ENCODE results near the gene MYH15.
A peak's percentile ranks its signal among the peaks of the same experiment; 100 is the strongest.

The MYH15 gene

DNA sequence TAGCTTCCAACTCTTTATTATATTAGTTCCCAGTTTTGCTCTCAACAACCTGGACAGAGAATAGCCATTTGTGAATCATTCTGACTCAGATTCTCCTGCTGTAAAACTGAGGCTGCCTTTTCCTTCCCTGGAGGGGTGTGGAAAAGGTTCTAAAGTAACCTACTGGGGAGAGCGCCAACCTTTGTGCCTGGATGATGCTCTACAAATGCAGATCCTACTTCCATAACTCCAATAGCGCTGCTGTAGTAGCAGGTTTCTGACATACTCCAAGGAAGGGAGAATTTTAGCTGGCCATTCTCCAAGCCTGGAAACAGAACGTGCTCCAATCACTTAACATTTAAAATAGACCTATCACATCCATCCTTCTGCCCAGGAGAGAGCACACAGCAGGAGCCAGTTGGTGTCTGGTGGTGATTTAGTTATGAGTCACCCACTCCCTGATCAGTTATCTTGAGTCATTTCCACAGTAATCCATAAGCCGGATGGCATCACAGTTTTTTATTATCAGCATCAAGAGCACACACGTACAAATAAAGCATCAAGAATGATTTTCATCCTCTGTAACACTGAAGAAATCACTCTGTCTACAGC lies 38.3 kb downstream of the MYH15 start:
- peak; percentile 87 for DNase-seq (ENCODE audit: low read depth)

DNA sequence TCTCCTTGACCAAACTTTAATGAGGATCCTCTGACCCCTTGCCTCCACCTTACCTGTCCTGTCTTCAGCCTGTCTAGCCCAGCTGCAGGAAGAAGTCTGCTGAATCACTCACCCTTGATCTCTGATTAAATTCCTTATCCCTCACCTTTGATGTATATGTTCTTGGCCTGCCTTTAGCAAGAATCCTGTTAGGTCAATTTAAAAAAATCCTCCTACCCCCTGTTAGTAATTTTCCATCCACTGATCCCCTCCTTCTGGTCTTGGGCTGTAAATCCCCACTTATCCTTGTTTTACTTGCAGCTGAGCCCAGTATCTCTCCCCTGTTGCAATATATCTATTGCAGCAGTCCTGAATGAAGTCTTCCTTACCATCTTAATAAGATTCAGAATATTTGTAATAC lies 39.0 kb downstream of the MYH15 start:
- peak; percentile 67 for DNase-seq (ENCODE audit: low read depth)

DNA sequence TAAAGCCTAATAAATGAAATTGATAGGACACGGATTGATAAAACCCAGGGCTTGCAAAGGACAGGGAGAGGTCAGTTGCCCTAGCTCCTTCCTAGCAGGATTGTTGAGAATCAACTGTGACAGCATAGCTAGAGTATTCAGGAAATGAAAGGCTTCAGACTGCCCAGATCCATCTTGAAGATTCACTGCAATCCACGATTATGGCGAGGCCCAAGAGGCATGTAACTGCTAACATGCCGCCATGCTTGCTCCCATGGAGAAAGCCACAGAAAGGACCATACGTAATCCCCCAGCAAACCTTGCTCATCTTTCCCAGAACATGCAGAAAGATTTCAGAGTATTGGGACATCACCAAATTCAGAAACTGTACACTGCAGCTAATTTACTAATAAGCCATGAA lies 41.3 kb downstream of the MYH15 start:
- no peak for DNase-seq (ENCODE audit: low read depth)

DNA sequence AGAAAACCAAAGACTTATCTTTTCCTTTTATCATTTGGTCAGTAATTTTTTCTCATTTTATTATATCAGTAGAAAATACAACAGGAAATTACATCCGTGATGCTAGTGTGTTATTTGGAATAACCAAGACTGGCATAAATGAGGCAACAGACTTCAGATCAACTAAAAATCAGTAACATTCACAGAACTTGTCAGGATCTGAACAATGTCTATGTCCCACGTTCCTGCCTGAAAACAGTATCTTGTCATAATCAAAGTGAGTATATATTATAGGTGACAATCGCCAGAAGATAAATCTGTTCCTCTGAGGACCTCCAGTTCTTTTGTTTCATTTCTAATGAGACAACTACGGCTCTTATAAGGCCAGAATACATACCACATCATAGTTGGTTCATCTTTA lies 41.8 kb downstream of the MYH15 start:
- no peak for DNase-seq (ENCODE audit: low read depth)

DNA sequence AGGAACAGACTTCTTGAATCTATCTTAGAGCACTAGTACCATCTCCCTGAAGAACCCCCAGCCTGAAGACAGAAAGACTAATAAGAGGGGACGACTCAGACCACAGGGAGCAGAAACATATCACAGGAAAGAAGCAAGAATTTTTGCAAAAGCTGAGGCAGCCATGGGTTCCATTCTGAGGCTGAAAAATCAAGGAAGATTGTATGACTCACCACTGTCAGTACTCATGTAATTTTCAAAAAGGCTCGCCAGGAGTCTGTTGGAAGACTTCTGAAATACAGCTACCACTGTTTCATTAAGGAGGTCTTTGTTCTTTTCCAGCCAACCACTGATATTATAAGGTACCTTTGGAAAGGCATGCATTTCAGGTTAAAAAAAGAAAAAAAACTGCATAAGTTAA lies 47.5 kb downstream of the MYH15 start:
- peak; percentile 21 for DNase-seq (ENCODE audit: low read depth)

DNA sequence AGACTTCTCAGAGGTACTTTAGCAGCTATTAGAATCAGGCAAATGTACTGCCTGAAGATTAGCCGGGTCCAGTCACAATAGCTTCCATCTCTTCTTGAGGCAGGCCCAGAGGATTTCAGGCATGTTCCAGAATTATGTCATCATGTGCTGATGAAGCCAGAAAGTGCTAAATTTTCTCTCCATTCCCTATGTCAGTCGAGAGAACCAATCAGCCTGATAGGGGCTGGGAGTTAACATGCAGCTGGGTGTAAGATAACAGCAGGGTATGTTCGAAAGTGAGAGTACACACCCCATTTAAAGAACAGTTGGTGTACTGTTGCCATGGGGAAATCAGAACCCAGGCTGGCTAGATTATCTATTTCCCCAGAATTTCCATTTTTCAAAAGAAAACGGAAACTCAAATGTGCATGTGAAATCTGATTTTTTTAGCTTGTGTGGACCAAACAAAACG lies 48.7 kb downstream of the MYH15 start:
- peak; percentile 10 for DNase-seq (ENCODE audit: low read depth)

DNA sequence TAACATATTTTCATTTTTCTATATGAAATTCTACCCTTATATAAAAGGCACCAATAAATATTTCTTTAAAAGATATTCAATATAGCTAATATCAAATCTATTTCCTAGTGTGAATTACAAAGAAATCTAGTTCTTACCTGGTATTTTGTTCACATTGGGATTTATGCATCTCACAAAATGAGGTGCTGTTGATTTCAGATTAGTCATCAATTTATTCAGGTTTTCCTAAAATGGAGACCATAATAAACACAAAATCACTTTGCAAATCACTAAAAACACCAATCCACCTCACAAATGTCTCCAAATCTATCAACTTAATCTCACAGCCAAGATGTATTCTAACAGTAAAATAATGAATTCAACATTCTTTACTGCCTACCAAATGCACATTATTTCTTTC lies 51.2 kb downstream of the MYH15 start:
- DNase-seq (ENCODE audit: low read depth) = no peak

DNA sequence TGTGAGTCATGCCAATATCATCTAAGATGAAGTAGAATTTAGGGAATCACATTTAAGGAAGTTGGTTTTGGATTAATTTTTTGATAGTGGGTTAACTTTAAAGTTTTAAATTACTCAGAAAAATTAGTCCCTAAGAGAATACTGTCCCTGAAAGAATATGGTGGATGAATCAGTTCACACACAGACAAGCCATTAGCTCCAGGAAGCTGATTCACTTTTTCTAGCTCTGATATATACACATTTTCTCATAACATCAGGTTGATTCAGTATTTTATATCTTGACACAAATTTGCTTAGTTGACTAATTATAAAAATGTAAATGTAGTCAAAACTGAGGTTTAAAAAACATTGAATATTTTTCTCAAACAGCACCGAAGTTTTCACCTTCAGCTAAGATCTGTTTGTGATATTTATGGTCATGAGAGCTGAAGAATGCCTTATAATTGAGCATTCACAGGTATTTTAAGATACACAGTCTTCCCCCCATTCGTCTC lies 55.1 kb downstream of the MYH15 start:
- no peak for DNase-seq (ENCODE audit: low read depth)

DNA sequence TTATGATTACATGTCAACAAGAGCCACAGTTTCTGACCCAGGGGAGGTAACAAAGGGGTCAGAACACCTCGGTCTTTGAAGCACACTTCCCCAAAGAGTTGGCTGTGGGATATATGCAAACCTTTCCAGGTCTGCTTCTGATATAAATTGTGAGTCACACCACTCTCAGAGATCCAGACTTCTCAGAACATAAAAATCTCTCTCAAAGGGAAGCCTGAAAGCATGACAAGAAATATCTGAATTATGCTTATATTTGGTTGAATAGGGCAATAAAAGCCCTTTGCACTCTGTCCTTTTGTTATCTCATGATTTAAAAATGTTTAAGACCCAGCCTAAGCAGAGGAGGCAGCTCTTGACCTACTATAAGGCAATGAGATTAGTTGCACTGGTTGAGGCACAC lies 56.8 kb downstream of the MYH15 start:
- DNase-seq (ENCODE audit: low read depth) = peak; percentile 7

DNA sequence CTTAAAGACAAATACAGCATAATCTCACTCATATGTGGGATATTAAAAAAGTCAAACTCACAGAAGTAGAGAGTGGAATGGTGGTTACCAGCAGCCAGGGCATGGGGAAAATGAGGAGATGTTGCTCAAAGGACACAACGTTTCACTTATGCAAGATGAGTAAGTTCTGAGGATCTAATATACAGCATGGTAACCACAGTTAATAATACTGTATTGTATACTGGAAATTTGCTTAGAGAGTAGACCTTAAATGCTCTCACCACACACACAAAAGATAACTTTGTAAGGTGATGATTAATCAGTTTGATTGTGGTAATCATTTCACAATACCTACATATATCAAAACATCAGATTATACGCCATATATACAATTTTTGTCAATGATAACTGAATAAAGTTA lies 60.0 kb downstream of the MYH15 start:
- DNase-seq (ENCODE audit: low read depth) = no peak

DNA sequence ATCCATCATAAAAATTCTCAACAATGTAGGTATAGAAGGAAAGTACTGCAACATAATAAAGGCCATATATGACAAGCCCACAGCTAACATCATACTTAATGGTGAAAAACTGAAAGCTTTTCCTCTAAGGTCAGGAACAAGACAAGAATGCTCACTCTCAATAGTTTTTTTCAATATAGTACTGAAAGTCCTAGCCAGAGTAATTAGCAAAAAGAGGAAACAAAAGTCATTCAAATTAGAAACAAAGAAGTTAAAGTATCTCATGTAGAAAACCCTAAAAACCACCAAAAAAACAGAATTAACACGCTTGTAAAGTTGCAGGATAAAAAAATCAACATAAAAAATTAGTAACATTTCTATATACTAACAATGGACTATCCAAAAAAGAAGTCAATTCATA lies 61.8 kb downstream of the MYH15 start:
- DNase-seq (ENCODE audit: low read depth) = no peak

DNA sequence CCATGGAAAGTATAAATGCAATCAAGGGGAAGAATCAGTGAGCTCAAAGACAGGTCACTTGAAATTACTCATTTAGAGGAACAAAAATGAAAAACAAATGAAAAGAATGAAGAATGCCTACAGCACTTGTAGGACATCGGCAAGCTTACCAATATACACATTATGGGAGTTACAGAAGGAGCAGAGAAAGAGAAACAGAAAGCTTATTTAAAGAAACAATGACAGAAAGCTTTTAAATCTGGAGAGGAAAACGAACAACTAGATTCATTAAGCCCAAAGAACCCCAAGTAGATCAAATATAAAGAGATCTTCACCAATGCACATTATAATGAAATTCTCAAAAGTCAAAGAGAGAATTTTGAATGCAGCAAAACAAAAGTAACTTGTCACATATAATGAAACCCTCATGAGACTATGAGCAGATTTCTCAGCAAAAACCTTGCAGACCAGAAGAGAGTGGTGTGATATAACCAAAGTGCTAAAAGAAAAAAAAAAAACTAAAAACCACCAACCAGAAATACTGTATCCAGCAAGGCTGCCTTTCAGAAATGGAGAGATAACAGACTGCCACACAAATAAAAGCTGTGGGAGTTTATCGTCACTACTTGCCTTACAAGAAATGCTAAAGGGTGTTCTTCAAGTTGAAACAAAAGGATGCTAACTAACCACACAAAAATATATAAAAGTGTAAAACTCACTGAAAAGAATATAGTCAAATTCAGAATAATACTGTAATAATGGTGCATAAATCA lies 63.1 kb downstream of the MYH15 start:
- no peak for DNase-seq (ENCODE audit: low read depth)

DNA sequence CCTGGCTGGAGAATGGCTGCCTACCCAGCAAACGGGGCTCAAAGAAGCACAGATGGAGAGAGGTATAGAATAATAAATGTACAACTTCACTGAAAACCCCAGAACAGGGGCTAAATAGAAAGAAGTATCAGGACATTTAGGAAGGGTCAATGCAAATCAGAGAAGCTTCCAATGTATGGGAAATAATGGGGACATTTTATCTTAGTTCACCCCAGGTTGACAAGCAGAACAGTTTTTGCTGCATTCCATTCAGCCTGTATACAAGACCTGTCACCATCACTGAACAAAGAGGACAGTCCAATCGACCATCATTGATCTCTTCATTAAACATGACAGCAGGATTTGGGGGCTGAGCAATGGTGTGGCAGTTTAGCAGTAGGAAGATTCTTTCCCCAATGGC lies 68.1 kb downstream of the MYH15 start:
- no peak for DNase-seq (ENCODE audit: low read depth)

DNA sequence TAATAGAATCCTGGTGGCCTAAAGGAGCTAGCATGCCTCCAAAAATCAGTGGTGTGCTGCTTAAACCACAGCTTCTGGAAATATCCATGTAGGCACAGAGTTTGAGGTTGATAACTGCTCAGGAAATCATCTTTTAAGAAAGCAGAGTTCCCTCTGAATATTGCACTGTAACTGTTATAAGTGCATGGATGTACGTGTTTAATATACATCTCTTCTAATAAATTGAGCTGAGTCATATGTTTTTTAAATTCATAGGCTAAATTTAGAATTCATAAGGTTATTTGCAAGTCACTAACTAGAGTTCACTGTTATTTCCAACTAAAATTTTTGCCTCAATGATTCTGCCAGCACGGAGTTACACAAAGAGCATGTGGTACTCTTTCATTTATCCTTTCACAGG lies 68.9 kb downstream of the MYH15 start:
- DNase-seq (ENCODE audit: low read depth) = no peak

DNA sequence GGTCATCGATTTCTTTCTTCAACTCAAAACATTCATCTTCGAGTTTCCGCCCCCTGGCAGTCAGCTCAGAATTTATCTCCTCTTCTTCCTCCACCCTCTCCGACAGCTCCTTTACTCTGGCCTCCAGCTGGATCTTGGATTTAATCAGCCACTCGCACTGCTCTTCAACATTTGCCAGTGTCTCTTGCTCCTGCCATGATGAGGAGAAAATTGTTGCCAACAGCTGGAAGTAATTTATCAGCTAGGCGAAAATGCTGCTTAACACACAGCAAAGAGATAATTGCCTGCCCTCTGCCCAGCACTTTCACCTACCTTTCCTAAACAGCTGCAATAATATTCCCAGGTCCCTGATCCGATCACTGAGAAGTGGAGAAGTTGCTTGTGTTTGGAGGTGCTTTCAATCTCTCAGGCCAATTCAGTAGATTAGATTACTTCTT lies 69.3 kb downstream of the MYH15 start:
- no peak for DNase-seq (ENCODE audit: low read depth)

DNA sequence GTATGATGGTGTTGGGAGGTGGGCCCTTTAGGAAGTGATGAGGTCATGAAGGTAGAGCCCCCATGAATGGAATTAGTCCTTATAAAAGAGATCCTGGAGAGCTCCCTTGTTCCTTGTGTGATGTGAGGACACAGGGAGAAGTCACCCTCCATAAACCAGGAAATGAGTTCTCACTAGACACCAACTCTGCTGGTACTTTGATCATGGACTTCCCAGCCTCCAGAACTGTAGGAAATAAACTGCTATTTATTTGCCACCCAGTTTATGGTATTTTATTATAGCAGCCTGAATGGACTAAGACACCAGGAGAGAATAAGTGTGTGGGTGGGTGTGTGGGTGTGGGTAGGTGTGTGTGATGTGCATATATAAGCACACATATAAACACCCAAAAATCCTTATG lies 71.9 kb downstream of the MYH15 start:
- no peak for DNase-seq (ENCODE audit: low read depth)

DNA sequence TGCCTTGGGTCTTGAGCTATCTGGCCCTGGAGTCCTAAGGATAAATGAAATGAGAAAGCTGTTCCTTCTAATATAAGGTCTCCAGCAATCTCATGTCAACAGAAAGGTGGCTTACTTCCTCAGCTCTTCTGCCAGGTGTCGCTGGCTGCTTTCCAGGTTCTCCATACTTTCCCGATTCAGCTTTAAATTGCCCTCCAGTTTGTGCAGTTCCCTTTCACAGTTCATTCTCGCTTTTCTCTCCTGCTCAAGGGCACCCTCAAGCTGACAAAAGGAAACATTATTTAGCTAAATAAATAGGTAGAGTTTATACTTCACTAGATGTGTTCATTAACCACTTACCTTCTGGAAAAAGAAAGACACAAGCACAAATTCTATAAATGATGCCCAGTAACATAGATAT lies 73.0 kb downstream of the MYH15 start:
- DNase-seq (ENCODE audit: low read depth) = peak; percentile 11

DNA sequence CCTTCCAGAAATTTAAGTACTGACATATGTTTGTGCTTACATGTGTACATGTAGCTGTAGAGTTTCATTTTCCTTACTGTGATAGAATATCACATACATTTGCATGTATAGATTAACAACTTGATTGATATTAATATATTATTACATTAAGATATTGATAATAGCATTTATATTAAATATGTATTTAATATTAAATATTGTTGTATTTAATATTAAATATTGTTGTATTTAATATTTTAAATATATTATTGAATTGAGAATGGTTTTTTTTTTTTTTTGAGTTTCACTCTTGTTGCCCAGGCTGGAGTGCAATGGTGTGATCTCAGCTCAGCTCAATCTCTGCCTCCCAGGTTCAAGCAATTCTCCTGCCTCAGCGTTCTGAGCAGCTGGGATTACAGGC lies 76.5 kb downstream of the MYH15 start:
- no peak for DNase-seq (ENCODE audit: low read depth)

DNA sequence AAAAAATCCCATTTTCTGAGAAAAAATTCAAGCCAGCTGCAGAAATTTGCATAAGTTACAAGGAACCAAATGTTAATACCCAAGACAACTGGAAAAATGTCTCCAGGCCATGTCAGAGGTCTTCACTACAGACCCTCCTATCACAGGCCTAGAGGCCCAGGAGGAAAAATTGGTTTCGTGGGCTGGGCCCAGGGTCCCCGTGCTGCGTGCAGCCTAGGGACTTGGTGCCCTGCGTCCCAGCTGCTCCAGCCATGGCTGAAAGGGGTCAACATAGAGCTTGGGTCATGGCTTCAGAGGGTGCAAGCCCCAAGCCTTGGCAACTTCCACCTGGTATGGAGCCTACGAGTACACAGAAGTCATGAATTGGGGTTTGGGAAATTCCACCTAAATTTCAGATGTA lies 78.0 kb downstream of the MYH15 start:
- DNase-seq (ENCODE audit: low read depth) = no peak

DNA sequence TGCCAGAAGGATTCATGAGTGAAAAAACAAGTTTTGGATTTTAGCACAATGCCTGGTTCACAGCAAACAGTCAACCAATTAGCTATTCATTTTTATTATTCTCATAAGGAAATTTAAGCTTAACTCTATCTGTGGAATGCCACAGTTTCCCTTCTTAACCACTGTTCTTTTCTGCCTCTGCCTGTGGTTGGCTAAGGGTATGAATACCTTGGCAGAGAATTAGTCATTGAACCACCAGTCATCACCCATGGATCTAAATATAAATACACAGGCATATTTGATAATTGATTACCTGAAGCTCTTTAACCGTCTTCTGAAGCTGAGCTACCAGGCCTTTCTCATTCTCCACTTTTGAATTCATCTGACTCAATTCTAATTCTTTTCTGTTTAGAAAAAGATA lies 79.9 kb downstream of the MYH15 start:
- peak; percentile 20 for DNase-seq (ENCODE audit: low read depth)

DNA sequence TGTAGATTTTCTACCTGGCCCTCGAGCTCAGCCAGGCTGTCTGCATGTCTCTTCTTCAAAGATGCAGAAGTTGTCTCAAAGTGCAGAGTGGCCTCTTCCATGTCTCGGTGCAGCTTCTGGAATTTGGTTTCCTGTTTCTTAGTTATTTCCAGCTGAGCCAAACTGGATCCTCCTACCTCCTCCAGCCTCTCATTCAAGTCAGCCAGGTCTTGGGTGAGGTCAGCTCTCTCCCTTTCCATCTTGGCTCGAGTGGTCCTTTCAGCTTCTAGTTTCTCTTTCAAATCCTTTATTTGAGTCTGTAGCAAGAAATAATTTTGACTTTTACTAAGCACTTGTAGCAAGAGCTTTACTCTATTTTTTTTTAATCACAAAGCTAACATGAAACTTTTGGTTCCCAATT lies 81.8 kb downstream of the MYH15 start:
- no peak for DNase-seq (ENCODE audit: low read depth)

DNA sequence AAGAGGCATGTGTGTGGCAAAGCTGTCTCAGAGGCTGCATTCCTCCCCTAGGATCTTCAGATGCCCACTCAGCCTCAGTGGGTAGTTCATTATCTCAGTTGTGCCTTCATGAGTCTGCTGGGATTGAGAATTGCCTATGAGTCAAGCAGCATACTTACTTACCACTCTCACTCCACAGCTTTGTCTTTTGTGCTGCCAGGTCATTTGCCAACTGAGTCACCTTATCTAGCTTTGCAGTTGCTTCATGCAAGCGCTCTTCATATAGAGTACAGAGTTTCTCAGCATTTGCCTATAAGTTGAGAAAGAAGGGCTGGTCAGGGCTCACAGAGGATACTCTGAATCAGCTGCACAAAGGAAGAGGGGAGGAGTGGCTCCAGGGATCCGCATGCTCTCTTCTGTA lies 89.5 kb downstream of the MYH15 start:
- peak; percentile 96 for DNase-seq (ENCODE audit: low read depth)

DNA sequence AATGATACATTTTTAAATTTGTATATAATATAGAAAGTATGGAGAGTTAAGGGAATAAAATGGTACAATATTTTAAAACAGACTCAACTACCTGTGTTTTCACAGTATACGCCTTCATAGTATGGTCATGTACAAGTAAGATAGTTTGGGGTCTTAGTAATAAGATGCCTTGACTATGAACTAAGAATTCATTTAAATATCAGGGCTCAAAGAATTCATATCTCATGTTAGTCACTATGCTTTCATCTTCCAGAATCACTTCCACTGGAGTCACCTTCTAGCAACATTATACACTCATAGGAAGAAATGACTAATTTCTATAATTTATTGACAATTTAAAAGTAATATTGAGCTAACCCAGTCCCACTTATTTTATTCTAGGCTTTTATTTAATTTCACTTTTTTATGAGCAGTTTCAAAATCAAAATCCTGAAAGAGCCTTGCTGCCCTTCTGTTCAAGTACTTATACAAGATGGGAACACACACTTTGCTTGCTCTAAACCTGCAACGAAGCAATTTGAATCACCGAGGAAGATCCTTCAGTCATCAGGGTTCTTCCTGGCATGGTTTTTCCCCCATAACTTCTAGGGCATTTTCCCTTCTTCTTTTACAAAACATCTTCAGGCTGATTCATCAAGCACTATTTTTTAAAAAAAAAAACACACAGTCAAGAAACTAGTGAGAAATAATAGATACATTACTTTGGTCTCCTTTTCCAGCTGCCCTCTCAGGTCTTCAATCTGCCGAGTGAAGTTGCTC lies 94.1 kb downstream of the MYH15 start:
- DNase-seq (ENCODE audit: low read depth) = no peak

All from amniotic epithelial cell (primary cell).